ENCODE measurements around the gene DDX1.

DDX1 gene

GRCh38 chr2:15560988-15561573 is 30.6 kb upstream of the DDX1 start, which contains the start of gene NBAS:
Gene NBAS, minus strand, starts transcription at chr2:15561334. Its CDS starts 30 bp downstream, at chr2:15561304.
- H3K36me3 ChIP-seq (ENCODE audit: control insufficient read depth in 2 of 2, insufficient read depth in 1 of 2, low read length in 2 of 2), result no peaks in the 10 kb centered on the region
- POLR2A ChIA-PET, result interaction anchor here (0.7 to 1.0 kb wide), 2 partner anchors 12 to 477 kb away, joined by 5 to 6 read pairs; no protein-coding TSS in a partner anchor
- CTCF ChIA-PET, result interaction anchor here (0.9 to 3.2 kb wide), 3 partner anchors 11 to 15 kb away, joined by 4 to 18 read pairs (median 4); no protein-coding TSS in a partner anchor
- no peaks in the 10 kb centered on the region for H3K4me1 ChIP-seq (ENCODE audit: control insufficient read depth, insufficient read depth, low read length)
- H3K9me3 ChIP-seq (ENCODE audit: control insufficient read depth, insufficient read depth, low read depth, low read length), result no peaks in the 10 kb centered on the region
- H3K27ac ChIP-seq (ENCODE audit: extremely low read depth, low read depth, low read length), result peak within 1 kb of the TSS; percentile 58
- peak within 1 kb of the TSS; percentile 99 for H3K4me3 ChIP-seq (ENCODE audit: low read depth, low read length)
- TF ChIP-seq ZNF335 (tag by site-specific recombination; conservative IDR thresholded peaks at IDR 0.05) (peak; percentile 75), PRDM1 (tag by site-specific recombination; IDR thresholded peaks at IDR 0.05) (no peak), SP3 (tag by site-specific recombination; IDR thresholded peaks at IDR 0.05) (peak; percentile 62), ZXDB (tag by site-specific recombination; IDR thresholded peaks at IDR 0.05) (0 out of 2 replicates have a peak, but pooled peaks have one; percentile 44), ZSCAN30 (tag by site-specific recombination; IDR thresholded peaks at IDR 0.05) (0 out of 2 replicates have a peak, but pooled peaks have one; percentile 15), ZNF26 (tag by site-specific recombination; IDR thresholded peaks at IDR 0.05) (no peak), ZNF112 (tag by site-specific recombination; IDR thresholded peaks at IDR 0.05) (no peak), KLF10 (tag by site-specific recombination; IDR thresholded peaks at IDR 0.05) (peak; percentile 68; the same call in 1 of the 2 replicates), SP7 (tag by site-specific recombination; IDR thresholded peaks at IDR 0.05) (peak; percentile 24; the same call in 1 of the 2 replicates), ZFHX2 (tag by site-specific recombination; conservative IDR thresholded peaks at IDR 0.05) (0 out of 2 replicates have a peak, but pooled peaks have one; percentile 39), ZNF747 (tag by site-specific recombination; IDR thresholded peaks at IDR 0.05) (no peak), ZNF521 (tag by site-specific recombination; IDR thresholded peaks at IDR 0.05) (no peak), ZNF2 (tag by site-specific recombination; IDR thresholded peaks at IDR 0.05) (peak; percentile 28; the same call in 1 of the 2 replicates), PATZ1 (tag by site-specific recombination; IDR thresholded peaks at IDR 0.05) (0 out of 2 replicates have a peak, but pooled peaks have one; percentile 17), TRIM28 (IDR thresholded peaks at IDR 0.05; ENCODE audit: borderline replicate concordance, low read length) (peak; percentile 77; the same call in 1 of the 2 replicates), ZSCAN18 (tag by site-specific recombination; IDR thresholded peaks at IDR 0.05) (no peak), YY2 (tag by site-specific recombination; IDR thresholded peaks at IDR 0.05) (peak; percentile 82), ZBTB8A (tag by site-specific recombination; IDR thresholded peaks at IDR 0.05) (no peak), ZNF324 (tag by site-specific recombination; IDR thresholded peaks at IDR 0.05) (no peak), HOXC10 (CRISPR knock-in tag; IDR thresholded peaks at IDR 0.05) (0 out of 2 replicates have a peak, but pooled peaks have one; percentile 45), KLF8 (tag by site-specific recombination; IDR thresholded peaks at IDR 0.05) (0 out of 2 replicates have a peak, but pooled peaks have one; percentile 28), ZNF10 (tag by site-specific recombination; IDR thresholded peaks at IDR 0.05) (peak; percentile 7; the same call in 1 of the 2 replicates), EGR2 (tag by site-specific recombination; IDR thresholded peaks at IDR 0.05; ENCODE audit: low read depth) (peak; percentile 46; the same call in 1 of the 2 replicates), ZNF391 (tag by site-specific recombination; IDR thresholded peaks at IDR 0.05; ENCODE audit: borderline replicate concordance, low read depth) (no peak)
- TF ChIP-seq, protein P1, sequence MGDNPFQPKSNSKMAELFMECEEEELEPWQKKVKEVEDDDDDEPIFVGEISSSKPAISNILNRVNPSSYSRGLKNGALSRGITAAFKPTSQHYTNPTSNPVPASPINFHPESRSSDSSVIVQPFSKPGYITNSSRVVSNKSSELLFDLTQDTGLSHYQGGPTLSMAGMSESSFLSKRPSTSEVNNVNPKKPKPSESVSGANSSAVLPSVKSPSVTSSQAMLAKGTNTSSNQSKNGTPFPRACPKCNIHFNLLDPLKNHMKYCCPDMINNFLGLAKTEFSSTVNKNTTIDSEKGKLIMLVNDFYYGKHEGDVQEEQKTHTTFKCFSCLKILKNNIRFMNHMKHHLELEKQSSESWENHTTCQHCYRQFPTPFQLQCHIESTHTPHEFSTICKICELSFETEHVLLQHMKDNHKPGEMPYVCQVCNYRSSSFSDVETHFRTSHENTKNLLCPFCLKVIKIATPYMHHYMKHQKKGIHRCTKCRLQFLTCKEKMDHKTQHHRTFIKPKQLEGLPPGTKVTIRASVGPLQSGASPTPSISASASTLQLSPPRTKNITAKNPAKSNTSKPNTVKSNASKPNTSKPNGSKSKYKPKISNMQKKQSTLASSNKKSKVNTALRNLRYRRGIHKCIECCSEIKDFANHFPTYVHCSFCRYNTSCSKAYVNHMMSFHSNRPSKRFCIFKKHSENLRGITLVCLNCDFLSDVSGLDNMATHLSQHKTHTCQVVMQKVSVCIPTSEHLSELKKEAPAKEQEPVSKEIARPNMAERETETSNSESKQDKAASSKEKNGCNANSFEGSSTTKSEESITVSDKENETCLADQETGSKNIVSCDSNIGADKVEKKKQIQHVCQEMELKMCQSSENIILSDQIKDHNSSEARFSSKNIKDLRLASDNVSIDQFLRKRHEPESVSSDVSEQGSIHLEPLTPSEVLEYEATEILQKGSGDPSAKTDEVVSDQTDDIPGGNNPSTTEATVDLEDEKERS (tag by site-specific recombination; IDR thresholded peaks at IDR 0.05), result no peak
- TF ChIP-seq, protein P2, sequence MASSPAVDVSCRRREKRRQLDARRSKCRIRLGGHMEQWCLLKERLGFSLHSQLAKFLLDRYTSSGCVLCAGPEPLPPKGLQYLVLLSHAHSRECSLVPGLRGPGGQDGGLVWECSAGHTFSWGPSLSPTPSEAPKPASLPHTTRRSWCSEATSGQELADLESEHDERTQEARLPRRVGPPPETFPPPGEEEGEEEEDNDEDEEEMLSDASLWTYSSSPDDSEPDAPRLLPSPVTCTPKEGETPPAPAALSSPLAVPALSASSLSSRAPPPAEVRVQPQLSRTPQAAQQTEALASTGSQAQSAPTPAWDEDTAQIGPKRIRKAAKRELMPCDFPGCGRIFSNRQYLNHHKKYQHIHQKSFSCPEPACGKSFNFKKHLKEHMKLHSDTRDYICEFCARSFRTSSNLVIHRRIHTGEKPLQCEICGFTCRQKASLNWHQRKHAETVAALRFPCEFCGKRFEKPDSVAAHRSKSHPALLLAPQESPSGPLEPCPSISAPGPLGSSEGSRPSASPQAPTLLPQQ (tag by site-specific recombination; IDR thresholded peaks at IDR 0.05), result peak; percentile 33; the same call in 1 of the 2 replicates
